Measurements from ENCODE around the gene MAN1C1.

Gene MAN1C1

GRCh38 chr1:25608488-25609178, 8.0 kb upstream of the MAN1C1 start:
- H3K9ac ChIP-seq (ENCODE audit: low read depth, low read length), result no peak overlapping the region
- H3K4me1 ChIP-seq (ENCODE audit: control insufficient read depth, insufficient read depth, low read length), result no peaks in the 10 kb centered on the region
- H3K36me3 ChIP-seq (ENCODE audit: insufficient read depth, low read length), result no peaks in the 10 kb centered on the region
- H3K4me3 ChIP-seq (ENCODE audit: low read length), result peak overlapping the region; percentile 62
- peaks cover 70% of the 10 kb centered on the region for H3K27me3 ChIP-seq (ENCODE audit: control insufficient read depth, insufficient read depth, low read length)
- H3K9me3 ChIP-seq (replicated peaks; ENCODE audit: low read length), result no peaks in the 10 kb centered on the region
- peak overlapping the region; percentile 82 for H3K4me2 ChIP-seq (ENCODE audit: low read length)

GRCh38 chr1:25609921-25610320, 6.7 kb upstream of the MAN1C1 start:
- no peak overlapping the region for H3K4me3 ChIP-seq (ENCODE audit: low read length)
- H3K4me1 ChIP-seq (ENCODE audit: control insufficient read depth, insufficient read depth, low read length), result no peaks in the 10 kb centered on the region
- H3K36me3 ChIP-seq (ENCODE audit: insufficient read depth, low read length), result no peaks in the 10 kb centered on the region
- H3K9ac ChIP-seq (ENCODE audit: low read depth, low read length), result no peak overlapping the region
- H3K27me3 ChIP-seq (ENCODE audit: control insufficient read depth, insufficient read depth, low read length), result peaks cover 81% of the 10 kb centered on the region
- no peak overlapping the region for H3K4me2 ChIP-seq (ENCODE audit: low read length)
- H3K9me3 ChIP-seq (replicated peaks; ENCODE audit: low read length), result no peaks in the 10 kb centered on the region

- peaks cover 4% of the 10 kb centered on the region for H3K4me1 ChIP-seq (ENCODE audit: control insufficient read depth, insufficient read depth, low read length)
- no peaks in the 10 kb centered on the region for H3K36me3 ChIP-seq (ENCODE audit: insufficient read depth, low read length)
- no peak overlapping the region for H3K9ac ChIP-seq (ENCODE audit: low read depth, low read length)
- peaks cover 73% of the 10 kb centered on the region for H3K27me3 ChIP-seq (ENCODE audit: control insufficient read depth, insufficient read depth, low read length)
- no peak overlapping the region for H3K4me2 ChIP-seq (ENCODE audit: low read length)
- no peaks in the 10 kb centered on the region for H3K9me3 ChIP-seq (replicated peaks; ENCODE audit: low read length)
- H3K4me3 ChIP-seq (ENCODE audit: low read length), result no peak overlapping the region
Measured at GRCh38 chr1:25610822-25611630, 5.6 kb upstream of the MAN1C1 start.

- no peak overlapping the region for H3K4me3 ChIP-seq (ENCODE audit: low read length)
- peaks cover 65% of the 10 kb centered on the region for H3K27me3 ChIP-seq (ENCODE audit: control insufficient read depth, insufficient read depth, low read length)
- H3K4me2 ChIP-seq (ENCODE audit: low read length), result no peak overlapping the region
- H3K4me1 ChIP-seq (ENCODE audit: control insufficient read depth, insufficient read depth, low read length), result peaks cover 9% of the 10 kb centered on the region
- no peak overlapping the region for H3K9ac ChIP-seq (ENCODE audit: low read depth, low read length)
- no peaks in the 10 kb centered on the region for H3K9me3 ChIP-seq (replicated peaks; ENCODE audit: low read length)
- H3K36me3 ChIP-seq (ENCODE audit: insufficient read depth, low read length), result no peaks in the 10 kb centered on the region
Measured at GRCh38 chr1:25611843-25612242, 4.7 kb upstream of the MAN1C1 start.

GRCh38 chr1:25612421-25612820, 4.2 kb upstream of the MAN1C1 start:
- Histone ChIP-seq H3K4me1 (ENCODE audit: control insufficient read depth, insufficient read depth, low read length) (peaks cover 15% of the 10 kb centered on the region), H3K4me3 (ENCODE audit: low read length) (no peak overlapping the region), H3K4me2 (ENCODE audit: low read length) (no peak overlapping the region), H3K9ac (ENCODE audit: low read depth, low read length) (no peak overlapping the region), H3K27me3 (ENCODE audit: control insufficient read depth, insufficient read depth, low read length) (peaks cover 59% of the 10 kb centered on the region), H3K9me3 (replicated peaks; ENCODE audit: low read length) (no peaks in the 10 kb centered on the region), H3K36me3 (ENCODE audit: insufficient read depth, low read length) (no peaks in the 10 kb centered on the region)

GRCh38 chr1:25613091-25613490, 3.5 kb upstream of the MAN1C1 start:
- H3K4me1 ChIP-seq (ENCODE audit: control insufficient read depth, insufficient read depth, low read length), result peaks cover 20% of the 10 kb centered on the region
- H3K4me2 ChIP-seq (ENCODE audit: low read length), result no peak overlapping the region
- H3K9ac ChIP-seq (ENCODE audit: low read depth, low read length), result no peak overlapping the region
- peaks cover 65% of the 10 kb centered on the region for H3K27me3 ChIP-seq (ENCODE audit: control insufficient read depth, insufficient read depth, low read length)
- H3K9me3 ChIP-seq (replicated peaks; ENCODE audit: low read length), result no peaks in the 10 kb centered on the region
- no peak overlapping the region for H3K4me3 ChIP-seq (ENCODE audit: low read length)
- H3K36me3 ChIP-seq (ENCODE audit: insufficient read depth, low read length), result no peaks in the 10 kb centered on the region

- no peak overlapping the region for H3K4me3 ChIP-seq (ENCODE audit: low read length)
- peaks cover 20% of the 10 kb centered on the region for H3K4me1 ChIP-seq (ENCODE audit: control insufficient read depth, insufficient read depth, low read length)
- H3K9me3 ChIP-seq (replicated peaks; ENCODE audit: low read length), result no peaks in the 10 kb centered on the region
- no peaks in the 10 kb centered on the region for H3K36me3 ChIP-seq (ENCODE audit: insufficient read depth, low read length)
- no peak overlapping the region for H3K4me2 ChIP-seq (ENCODE audit: low read length)
- H3K27me3 ChIP-seq (ENCODE audit: control insufficient read depth, insufficient read depth, low read length), result peaks cover 73% of the 10 kb centered on the region
- no peak overlapping the region for H3K9ac ChIP-seq (ENCODE audit: low read depth, low read length)
Measured at GRCh38 chr1:25614501-25615171, 2.0 kb upstream of the MAN1C1 start.

GRCh38 chr1:25615172-25615541, 1.4 kb upstream of the MAN1C1 start:
- H3K4me3 ChIP-seq (ENCODE audit: low read length), result no peak overlapping the region
- H3K9ac ChIP-seq (ENCODE audit: low read depth, low read length), result no peak overlapping the region
- H3K4me1 ChIP-seq (ENCODE audit: control insufficient read depth, insufficient read depth, low read length), result peaks cover 20% of the 10 kb centered on the region
- H3K4me2 ChIP-seq (ENCODE audit: low read length), result peak overlapping the region; percentile 12
- no peaks in the 10 kb centered on the region for H3K9me3 ChIP-seq (replicated peaks; ENCODE audit: low read length)
- H3K36me3 ChIP-seq (ENCODE audit: insufficient read depth, low read length), result no peaks in the 10 kb centered on the region
- peaks cover 73% of the 10 kb centered on the region for H3K27me3 ChIP-seq (ENCODE audit: control insufficient read depth, insufficient read depth, low read length)

GRCh38 chr1:25615563-25616094, 962 bp upstream of the MAN1C1 start:
- peaks cover 20% of the 10 kb centered on the region for H3K4me1 ChIP-seq (ENCODE audit: control insufficient read depth, insufficient read depth, low read length)

GRCh38 chr1:25616987-25617624, 515 bp downstream of the MAN1C1 start:
- peaks cover 71% of the 10 kb centered on the region for H3K27me3 ChIP-seq (ENCODE audit: control insufficient read depth, insufficient read depth, low read length)
- H3K4me1 ChIP-seq (ENCODE audit: control insufficient read depth, insufficient read depth, low read length), result peaks cover 20% of the 10 kb centered on the region
- H3K9ac ChIP-seq (ENCODE audit: low read depth, low read length), result no peak overlapping the region
- peak overlapping the region; percentile 92 for H3K4me2 ChIP-seq (ENCODE audit: low read length)
- peak overlapping the region; percentile 69 for H3K4me3 ChIP-seq (ENCODE audit: low read length)
- H3K36me3 ChIP-seq (ENCODE audit: insufficient read depth, low read length), result no peaks in the 10 kb centered on the region
- no peaks in the 10 kb centered on the region for H3K9me3 ChIP-seq (replicated peaks; ENCODE audit: low read length)

More at GRCh38 chr1:25615563-25616094, 962 bp upstream of the MAN1C1 start:
- peak overlapping the region; percentile 89 for H3K4me2 ChIP-seq (ENCODE audit: low read length)
- peaks cover 73% of the 10 kb centered on the region for H3K27me3 ChIP-seq (ENCODE audit: control insufficient read depth, insufficient read depth, low read length)
- no peaks in the 10 kb centered on the region for H3K9me3 ChIP-seq (replicated peaks; ENCODE audit: low read length)
- peak overlapping the region; percentile 67 for H3K4me3 ChIP-seq (ENCODE audit: low read length)
- no peaks in the 10 kb centered on the region for H3K36me3 ChIP-seq (ENCODE audit: insufficient read depth, low read length)
- H3K9ac ChIP-seq (ENCODE audit: low read depth, low read length), result no peak overlapping the region
